HEK293 (cell line): ENCODE results near the gene AGPAT4.

Experiments used
- CTCF ChIA-PET: fragments of 350-600 bp; formaldehyde crosslinking; extraction: SDS; loops from one replicate; lab custom pipeline; 2021; ENCODE audit warnings: antibody characterized with exemption; lab: Yijun Ruan, JAX
- POLR2A ChIA-PET: fragments of 300-600 bp; formaldehyde crosslinking; extraction: SDS; loops from one replicate; lab custom pipeline; 2020; ENCODE audit warnings: antibody characterized with exemption, inconsistent platforms; lab: Yijun Ruan, JAX
- H3K27ac ChIP-seq: fragments of 200-500 bp; sonication (Bioruptor generic); 2 replicates; pipeline ENCODE4 v1.5.1; 2014; ENCODE audit warnings: low read depth, low read length, control low read depth, inconsistent platforms; ENCODE audit errors: extremely low read depth
- H3K36me3 ChIP-seq, 2 experiments: fragments of 200-500 bp in 1 of 2; sonication (Bioruptor generic) in 1 of 2; 1 replicate in 1 of 2; 2 replicates in 1 of 2; pipeline ENCODE4 v1.5.1; 2014 to 2017; ENCODE audit warnings: inconsistent platforms in 2 of 2, low read length in 2 of 2; ENCODE audit not compliant: control insufficient read depth in 2 of 2, insufficient read depth in 1 of 2
- H3K4me1 ChIP-seq: fragments of 200-500 bp; sonication (Bioruptor generic); 2 replicates; pipeline ENCODE4 v1.5.1; 2014; ENCODE audit warnings: mild to moderate bottlenecking, low read length, inconsistent platforms; ENCODE audit not compliant: control insufficient read depth, insufficient read depth
- H3K4me3 ChIP-seq: 2 replicates; pipeline ENCODE4 v1.5.1; 2011; ENCODE audit warnings: low read depth, mild to moderate bottlenecking, control low read depth, low read length, moderate library complexity
- H3K9me3 ChIP-seq: fragments of 200-500 bp; sonication (Bioruptor generic); 2 replicates; pipeline ENCODE4 v1.5.1; 2014; ENCODE audit warnings: low read depth, low read length, inconsistent platforms; ENCODE audit not compliant: control insufficient read depth, insufficient read depth
- KLF10 ChIP-seq: fragments of 450-650 bp; IDR thresholded peaks from 2 replicates; pipeline ENCODE4 v1.5.1; 2018; ENCODE audit warnings: missing biosample characterization, mild to moderate bottlenecking, missing genetic modification characterization
- KLF7 ChIP-seq: fragments of 450-650 bp; formaldehyde crosslinking; IDR thresholded peaks from 2 replicates; pipeline ENCODE4 v1.5.1; 2016; ENCODE audit warnings: missing biosample characterization, missing genetic modification characterization, borderline replicate concordance
- MEIS1 ChIP-seq: sonication (generic); formaldehyde crosslinking; IDR thresholded peaks from 2 replicates; pipeline ENCODE4 v1.8.1; 2022; ENCODE audit warnings: missing genetic modification reagents, mild to moderate bottlenecking, borderline replicate concordance
- PRDM1 ChIP-seq: fragments of 450-650 bp; formaldehyde crosslinking; IDR thresholded peaks from 2 replicates; pipeline ENCODE4; 2016; ENCODE audit warnings: missing biosample characterization, missing genetic modification characterization
- SALL2 ChIP-seq: fragments of 450-650 bp; formaldehyde crosslinking; IDR thresholded peaks from 2 replicates; pipeline ENCODE4 v1.5.0; 2017; ENCODE audit warnings: missing biosample characterization, mild to moderate bottlenecking, missing genetic modification characterization, borderline replicate concordance
- TCF7L2 ChIP-seq: IDR thresholded peaks from 2 replicates; pipeline ENCODE4 v1.6.1; 2011; ENCODE audit warnings: low read depth, mild to moderate bottlenecking, inconsistent platforms, low read length, moderate library complexity, borderline replicate concordance
- YY2 ChIP-seq: fragments of 450-650 bp; formaldehyde crosslinking; IDR thresholded peaks from 2 replicates; pipeline ENCODE4 v1.5.1; 2016; ENCODE audit warnings: missing biosample characterization, missing genetic modification characterization
- ZBTB20 ChIP-seq: fragments of 450-650 bp; formaldehyde crosslinking; IDR thresholded peaks from 2 replicates; pipeline ENCODE4 v1.5.1; 2016; ENCODE audit warnings: missing biosample characterization, missing genetic modification characterization
- ZBTB7A ChIP-seq: fragments of 450-650 bp; formaldehyde crosslinking; IDR thresholded peaks from 2 replicates; pipeline ENCODE4 v1.5.1; 2016; ENCODE audit warnings: low read depth, missing biosample characterization, missing genetic modification characterization
- ZFP41 ChIP-seq: fragments of 450-650 bp; formaldehyde crosslinking; IDR thresholded peaks from 2 replicates; pipeline ENCODE4 v1.5.1; 2016; ENCODE audit warnings: missing biosample characterization, missing genetic modification characterization, borderline replicate concordance
- ZNF202 ChIP-seq: fragments of 450-650 bp; formaldehyde crosslinking; IDR thresholded peaks from 2 replicates; pipeline ENCODE4 v1.5.1; 2016; ENCODE audit warnings: missing biosample characterization, missing genetic modification characterization, borderline replicate concordance
- ZNF274 ChIP-seq, 2 experiments: fragments of 200-500 bp in 1 of 2; fragments of 450-650 bp in 1 of 2; sonication (Bioruptor generic) in 1 of 2; formaldehyde crosslinking in 1 of 2; IDR thresholded peaks; 2 replicates each; pipeline versions ENCODE4 v1.5.1 to v1.6.1; 2014 to 2016; ENCODE audit warnings: borderline replicate concordance in 1 of 2, inconsistent platforms in 1 of 2, low read length in 1 of 2, missing biosample characterization in 1 of 2, missing genetic modification characterization in 1 of 2
- ZNF555 ChIP-seq: fragments of 450-650 bp; formaldehyde crosslinking; conservative IDR thresholded peaks from 2 replicates; pipeline ENCODE4 v1.5.1; 2017; ENCODE audit warnings: missing biosample characterization, mild to moderate bottlenecking, missing genetic modification characterization, inconsistent platforms
- ZNF558 ChIP-seq: fragments of 450-650 bp; formaldehyde crosslinking; IDR thresholded peaks from 2 replicates; pipeline ENCODE4 v1.5.1; 2016; ENCODE audit warnings: missing biosample characterization, missing genetic modification characterization
- ZNF76 ChIP-seq: fragments of 450-650 bp; formaldehyde crosslinking; IDR thresholded peaks from 2 replicates; pipeline ENCODE4; 2016; ENCODE audit warnings: low read depth, missing biosample characterization, missing genetic modification characterization, borderline replicate concordance
- ZNF785 ChIP-seq: fragments of 450-650 bp; formaldehyde crosslinking; IDR thresholded peaks from 2 replicates; pipeline ENCODE4 v1.5.1; 2016; ENCODE audit warnings: missing biosample characterization, missing genetic modification characterization
- TF ChIP-seq, protein P1 (sequence below): fragments of 450-650 bp; IDR thresholded peaks from 2 replicates; pipeline ENCODE4 v1.5.1; 2018; ENCODE audit warnings: missing biosample characterization, mild to moderate bottlenecking, missing genetic modification characterization
- TF ChIP-seq, protein P2 (sequence below): fragments of 450-650 bp; formaldehyde crosslinking; IDR thresholded peaks from 2 replicates; pipeline ENCODE4 v1.5.1; 2016; ENCODE audit warnings: missing biosample characterization, missing genetic modification characterization, low read depth
- TF ChIP-seq, protein P3 (sequence below): fragments of 450-650 bp; formaldehyde crosslinking; conservative IDR thresholded peaks from 2 replicates; pipeline ENCODE4 v1.5.1; 2016; ENCODE audit warnings: low read depth, missing biosample characterization, missing genetic modification characterization
- TF ChIP-seq, protein P4 (sequence below): fragments of 450-650 bp; IDR thresholded peaks from 2 replicates; pipeline ENCODE4 v1.5.1; 2018; ENCODE audit warnings: missing biosample characterization, missing genetic modification characterization

AGPAT4 gene

DNA sequence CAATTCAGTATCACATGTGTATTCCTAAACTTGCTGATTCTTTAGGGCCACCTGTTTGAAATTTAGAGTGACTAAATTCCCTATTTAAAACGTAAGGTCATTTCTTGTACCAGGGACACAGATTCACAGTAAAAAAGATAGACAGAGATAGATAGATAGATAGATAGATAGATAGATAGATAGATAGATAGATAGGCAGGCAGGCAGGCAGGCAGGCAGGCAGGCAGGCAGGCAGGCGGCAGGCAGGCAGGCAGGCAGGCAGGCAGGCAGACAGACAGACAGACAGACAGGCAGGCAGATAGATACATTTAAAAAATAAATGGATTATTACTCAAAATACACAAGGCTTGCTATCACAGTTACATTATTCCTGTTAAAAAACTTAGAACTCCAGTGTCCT is 54.2 kb downstream of the AGPAT4 start:
- Histone ChIP-seq H3K36me3 (peaks cover 0 to 27% of the 10 kb centered on the region in 2 experiments; a peak in 1 of 3 replicates), H3K4me3 (no peak overlapping the region), H3K27ac (no peak overlapping the region), H3K9me3 (no peaks in the 10 kb centered on the region), H3K4me1 (no peaks in the 10 kb centered on the region)
- no peak for TF ChIP-seq KLF7 (tag by site-specific recombination)
- TF ChIP-seq, protein P1, sequence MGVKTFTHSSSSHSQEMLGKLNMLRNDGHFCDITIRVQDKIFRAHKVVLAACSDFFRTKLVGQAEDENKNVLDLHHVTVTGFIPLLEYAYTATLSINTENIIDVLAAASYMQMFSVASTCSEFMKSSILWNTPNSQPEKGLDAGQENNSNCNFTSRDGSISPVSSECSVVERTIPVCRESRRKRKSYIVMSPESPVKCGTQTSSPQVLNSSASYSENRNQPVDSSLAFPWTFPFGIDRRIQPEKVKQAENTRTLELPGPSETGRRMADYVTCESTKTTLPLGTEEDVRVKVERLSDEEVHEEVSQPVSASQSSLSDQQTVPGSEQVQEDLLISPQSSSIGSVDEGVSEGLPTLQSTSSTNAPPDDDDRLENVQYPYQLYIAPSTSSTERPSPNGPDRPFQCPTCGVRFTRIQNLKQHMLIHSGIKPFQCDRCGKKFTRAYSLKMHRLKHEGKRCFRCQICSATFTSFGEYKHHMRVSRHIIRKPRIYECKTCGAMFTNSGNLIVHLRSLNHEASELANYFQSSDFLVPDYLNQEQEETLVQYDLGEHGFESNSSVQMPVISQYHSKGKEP (tag by site-specific recombination), result no peak
- TF ChIP-seq ZNF274 (IDR thresholded peaks at IDR 0.05; ENCODE audit: low read length), result no peak
- TF ChIP-seq ZNF274 (tag by site-specific recombination; IDR thresholded peaks at IDR 0.05; ENCODE audit: borderline replicate concordance), result no peak
- no peak for TF ChIP-seq ZBTB20 (tag by site-specific recombination)
- TF ChIP-seq ZNF555 (tag by site-specific recombination), result no peak
- no peak for TF ChIP-seq ZNF785 (tag by site-specific recombination)
- TF ChIP-seq, protein P2, sequence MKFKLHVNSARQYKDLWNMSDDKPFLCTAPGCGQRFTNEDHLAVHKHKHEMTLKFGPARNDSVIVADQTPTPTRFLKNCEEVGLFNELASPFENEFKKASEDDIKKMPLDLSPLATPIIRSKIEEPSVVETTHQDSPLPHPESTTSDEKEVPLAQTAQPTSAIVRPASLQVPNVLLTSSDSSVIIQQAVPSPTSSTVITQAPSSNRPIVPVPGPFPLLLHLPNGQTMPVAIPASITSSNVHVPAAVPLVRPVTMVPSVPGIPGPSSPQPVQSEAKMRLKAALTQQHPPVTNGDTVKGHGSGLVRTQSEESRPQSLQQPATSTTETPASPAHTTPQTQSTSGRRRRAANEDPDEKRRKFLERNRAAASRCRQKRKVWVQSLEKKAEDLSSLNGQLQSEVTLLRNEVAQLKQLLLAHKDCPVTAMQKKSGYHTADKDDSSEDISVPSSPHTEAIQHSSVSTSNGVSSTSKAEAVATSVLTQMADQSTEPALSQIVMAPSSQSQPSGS (tag by site-specific recombination), result no peak
- TF ChIP-seq SALL2, result no peak
- TF ChIP-seq, protein P3, sequence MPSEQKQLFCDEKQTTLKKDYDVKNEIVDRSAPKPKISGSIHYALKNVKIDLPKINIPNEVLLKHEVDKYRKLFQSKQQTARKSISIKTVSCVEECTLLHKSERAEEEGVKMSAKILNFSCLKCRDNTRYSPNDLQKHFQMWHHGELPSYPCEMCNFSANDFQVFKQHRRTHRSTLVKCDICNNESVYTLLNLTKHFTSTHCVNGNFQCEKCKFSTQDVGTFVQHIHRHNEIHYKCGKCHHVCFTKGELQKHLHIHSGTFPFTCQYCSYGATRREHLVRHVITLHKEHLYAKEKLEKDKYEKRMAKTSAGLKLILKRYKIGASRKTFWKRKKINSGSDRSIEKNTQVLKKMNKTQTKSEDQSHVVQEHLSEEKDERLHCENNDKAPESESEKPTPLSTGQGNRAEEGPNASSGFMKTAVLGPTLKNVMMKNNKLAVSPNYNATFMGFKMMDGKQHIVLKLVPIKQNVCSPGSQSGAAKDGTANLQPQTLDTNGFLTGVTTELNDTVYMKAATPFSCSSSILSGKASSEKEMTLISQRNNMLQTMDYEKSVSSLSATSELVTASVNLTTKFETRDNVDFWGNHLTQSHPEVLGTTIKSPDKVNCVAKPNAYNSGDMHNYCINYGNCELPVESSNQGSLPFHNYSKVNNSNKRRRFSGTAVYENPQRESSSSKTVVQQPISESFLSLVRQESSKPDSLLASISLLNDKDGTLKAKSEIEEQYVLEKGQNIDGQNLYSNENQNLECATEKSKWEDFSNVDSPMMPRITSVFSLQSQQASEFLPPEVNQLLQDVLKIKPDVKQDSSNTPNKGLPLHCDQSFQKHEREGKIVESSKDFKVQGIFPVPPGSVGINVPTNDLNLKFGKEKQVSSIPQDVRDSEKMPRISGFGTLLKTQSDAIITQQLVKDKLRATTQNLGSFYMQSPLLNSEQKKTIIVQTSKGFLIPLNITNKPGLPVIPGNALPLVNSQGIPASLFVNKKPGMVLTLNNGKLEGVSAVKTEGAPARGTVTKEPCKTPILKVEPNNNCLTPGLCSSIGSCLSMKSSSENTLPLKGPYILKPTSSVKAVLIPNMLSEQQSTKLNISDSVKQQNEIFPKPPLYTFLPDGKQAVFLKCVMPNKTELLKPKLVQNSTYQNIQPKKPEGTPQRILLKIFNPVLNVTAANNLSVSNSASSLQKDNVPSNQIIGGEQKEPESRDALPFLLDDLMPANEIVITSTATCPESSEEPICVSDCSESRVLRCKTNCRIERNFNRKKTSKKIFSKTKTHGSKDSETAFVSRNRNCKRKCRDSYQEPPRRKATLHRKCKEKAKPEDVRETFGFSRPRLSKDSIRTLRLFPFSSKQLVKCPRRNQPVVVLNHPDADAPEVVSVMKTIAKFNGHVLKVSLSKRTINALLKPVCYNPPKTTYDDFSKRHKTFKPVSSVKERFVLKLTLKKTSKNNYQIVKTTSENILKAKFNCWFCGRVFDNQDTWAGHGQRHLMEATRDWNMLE (tag by site-specific recombination), result no peak
- no peak for TF ChIP-seq YY2
- TF ChIP-seq MEIS1 (CRISPR knock-in tag), result no peak
- ChIA-PET CTCF (no interaction called here), POLR2A (no interaction called here)

DNA sequence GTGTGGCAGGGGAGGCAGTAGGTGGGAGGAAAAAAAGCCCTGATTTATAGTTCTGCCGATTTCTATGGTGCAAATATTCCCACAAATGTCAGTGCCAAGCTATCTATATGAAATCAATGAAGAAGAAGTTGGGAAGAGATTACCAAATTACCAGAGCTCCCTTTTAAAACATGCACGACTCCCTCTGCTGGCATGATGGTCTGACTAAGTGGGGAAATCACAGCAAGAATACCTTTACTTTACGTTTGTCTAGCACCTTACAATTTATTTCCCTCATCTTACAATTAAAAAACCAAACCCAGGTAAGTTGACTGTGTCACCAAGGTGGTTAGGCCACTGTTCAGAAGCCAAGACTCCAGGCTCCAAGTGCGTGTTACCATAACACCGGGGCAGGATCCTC is 55.6 kb downstream of the AGPAT4 start:
- CTCF ChIA-PET, result interaction anchor here (0.6 to 0.7 kb wide), 3 partner anchors 11 to 279 kb away, joined by 3 read pairs; partner anchors contain the start of gene AGPAT4

More for the DNA sequence above, 55.6 kb downstream of the AGPAT4 start:
- Histone ChIP-seq H3K27ac (no peak overlapping the region), H3K9me3 (no peaks in the 10 kb centered on the region), H3K36me3 (peaks cover 0 to 27% of the 10 kb centered on the region in 2 experiments; a peak in 1 of 3 replicates), H3K4me3 (no peak overlapping the region), H3K4me1 (no peaks in the 10 kb centered on the region)
- POLR2A ChIA-PET, result no interaction called here
- no peak for TF ChIP-seq ZNF558 (tag by site-specific recombination)
- TF ChIP-seq TCF7L2, result no peak
- TF ChIP-seq ZNF76 (tag by site-specific recombination), result no peak
- TF ChIP-seq ZFP41 (tag by site-specific recombination), result no peak
- TF ChIP-seq, protein P4, sequence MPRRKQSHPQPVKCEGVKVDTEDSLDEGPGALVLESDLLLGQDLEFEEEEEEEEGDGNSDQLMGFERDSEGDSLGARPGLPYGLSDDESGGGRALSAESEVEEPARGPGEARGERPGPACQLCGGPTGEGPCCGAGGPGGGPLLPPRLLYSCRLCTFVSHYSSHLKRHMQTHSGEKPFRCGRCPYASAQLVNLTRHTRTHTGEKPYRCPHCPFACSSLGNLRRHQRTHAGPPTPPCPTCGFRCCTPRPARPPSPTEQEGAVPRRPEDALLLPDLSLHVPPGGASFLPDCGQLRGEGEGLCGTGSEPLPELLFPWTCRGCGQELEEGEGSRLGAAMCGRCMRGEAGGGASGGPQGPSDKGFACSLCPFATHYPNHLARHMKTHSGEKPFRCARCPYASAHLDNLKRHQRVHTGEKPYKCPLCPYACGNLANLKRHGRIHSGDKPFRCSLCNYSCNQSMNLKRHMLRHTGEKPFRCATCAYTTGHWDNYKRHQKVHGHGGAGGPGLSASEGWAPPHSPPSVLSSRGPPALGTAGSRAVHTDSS, result no peak
- TF ChIP-seq ZNF202, result no peak
- TF ChIP-seq ZBTB7A (tag by site-specific recombination), result no peak
- no peak for TF ChIP-seq KLF10 (tag by site-specific recombination)
- TF ChIP-seq PRDM1 (tag by site-specific recombination), result no peak
